Stimulated activated naive CD8-positive, alpha-beta T cell treated with anti-CD3 and anti-CD28 coated beads, Interleukin-15, Interleukin-2, amounts not matched to agents 100 ng/mL and 50 ng/mL, for 24 hours (primary cell): ENCODE data around the gene SEC24C.
A peak's percentile ranks its signal among the peaks of the same experiment; 100 is the strongest.
"Not testable (repeated sequence)": the region's sequence is repeated elsewhere in the genome, so short reads cannot be mapped to it uniquely, and the experiment has no call there.

Source experiments
- H3K27ac Mint-ChIP-seq: one replicate; pipeline ENCODE4 v1.8.0; 2021; ENCODE audit warnings: mild to moderate bottlenecking, mixed read lengths
- H3K27me3 Mint-ChIP-seq: one replicate; pipeline ENCODE4 v1.8.0; 2021; ENCODE audit warnings: mixed read lengths
- H3K36me3 Mint-ChIP-seq: one replicate; pipeline ENCODE4 v1.8.0; 2021; ENCODE audit warnings: low read depth, mixed read lengths
- H3K4me1 Mint-ChIP-seq: one replicate; pipeline ENCODE4 v1.8.0; 2021; ENCODE audit warnings: low read depth, mixed read lengths
- H3K4me3 Mint-ChIP-seq: one replicate; pipeline ENCODE4 v1.8.0; 2021; ENCODE audit warnings: mild to moderate bottlenecking, mixed read lengths
- H3K9me3 Mint-ChIP-seq: one replicate; pipeline ENCODE4 v1.8.0; 2021; ENCODE audit warnings: mixed read lengths

SEC24C gene

DNA sequence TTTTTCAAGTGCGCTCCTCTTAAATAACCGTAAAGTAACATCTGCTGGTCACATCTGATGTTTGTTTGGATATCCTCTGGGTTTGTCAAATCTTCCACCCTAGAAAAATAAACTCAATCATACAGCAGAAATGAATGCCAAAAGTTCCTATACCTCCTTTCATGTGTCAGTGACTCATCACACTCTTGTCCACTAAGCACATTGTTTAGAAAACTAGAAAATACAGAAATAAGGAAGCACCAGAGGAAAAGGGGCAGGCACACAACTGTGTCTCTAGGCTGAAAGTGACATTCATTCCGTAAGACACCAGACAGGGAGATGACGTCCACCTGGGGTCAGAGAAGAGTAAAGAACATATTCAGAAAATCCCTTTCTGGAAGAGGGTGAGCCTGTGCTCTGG is 23.6 kb upstream of the SEC24C start:
- H3K27ac Mint-ChIP-seq, H3K4me1 Mint-ChIP-seq, H3K27me3 Mint-ChIP-seq, H3K9me3 Mint-ChIP-seq, H3K4me3 Mint-ChIP-seq: not testable (repeated sequence)
- peaks cover 83% of the 10 kb centered on the region for H3K36me3 Mint-ChIP-seq

DNA sequence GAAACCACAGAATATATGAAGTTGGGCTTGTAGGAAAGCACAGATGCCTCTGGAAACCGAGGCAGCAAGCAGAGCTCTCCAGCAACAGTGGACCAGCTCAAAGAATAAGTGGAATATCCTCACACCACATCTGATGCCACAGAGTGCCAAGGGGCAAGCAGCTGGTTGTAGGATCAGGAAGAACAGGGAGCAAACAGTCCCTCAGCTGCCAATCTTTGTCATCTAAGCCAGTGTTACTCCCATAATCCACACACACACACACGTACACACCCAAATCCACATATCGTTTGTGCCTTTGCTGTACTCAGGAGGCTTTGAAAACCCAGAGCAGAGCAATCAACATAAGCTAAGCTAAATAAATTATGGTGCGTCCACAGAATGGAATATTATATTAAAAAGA is 20.7 kb upstream of the SEC24C start:
- no peaks in the 10 kb centered on the region for H3K9me3 Mint-ChIP-seq
- peaks cover 78% of the 10 kb centered on the region for H3K36me3 Mint-ChIP-seq
- no peaks in the 10 kb centered on the region for H3K27me3 Mint-ChIP-seq
- no peak overlapping the region for H3K27ac Mint-ChIP-seq
- H3K4me1 Mint-ChIP-seq = no peaks in the 10 kb centered on the region
- H3K4me3 Mint-ChIP-seq = no peak overlapping the region

DNA sequence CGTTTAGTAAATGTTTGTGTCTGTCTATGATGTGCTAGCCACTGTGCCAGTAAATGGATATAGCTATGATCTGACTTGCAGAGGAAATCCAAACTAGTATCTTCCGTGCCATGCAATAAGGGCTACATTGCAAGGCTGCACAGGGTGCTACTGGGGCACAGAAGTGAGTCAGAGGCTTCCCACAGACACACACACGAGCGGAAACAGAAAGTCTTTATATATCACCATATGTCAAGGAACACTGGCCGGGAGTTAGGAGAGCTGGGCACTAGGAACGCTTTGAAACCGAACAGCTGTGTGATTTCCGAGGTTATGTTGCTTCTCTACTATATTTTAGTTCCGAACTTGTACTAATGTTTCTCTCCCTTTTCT is 14.4 kb upstream of the SEC24C start:
- Mint-ChIP-seq H3K36me3 (peaks cover 26% of the 10 kb centered on the region), H3K27ac (peak overlapping the region; percentile 99), H3K4me1 (peaks cover 14% of the 10 kb centered on the region), H3K4me3 (peak overlapping the region; percentile 98)
- not testable (repeated sequence) for H3K27me3 Mint-ChIP-seq, H3K9me3 Mint-ChIP-seq

DNA sequence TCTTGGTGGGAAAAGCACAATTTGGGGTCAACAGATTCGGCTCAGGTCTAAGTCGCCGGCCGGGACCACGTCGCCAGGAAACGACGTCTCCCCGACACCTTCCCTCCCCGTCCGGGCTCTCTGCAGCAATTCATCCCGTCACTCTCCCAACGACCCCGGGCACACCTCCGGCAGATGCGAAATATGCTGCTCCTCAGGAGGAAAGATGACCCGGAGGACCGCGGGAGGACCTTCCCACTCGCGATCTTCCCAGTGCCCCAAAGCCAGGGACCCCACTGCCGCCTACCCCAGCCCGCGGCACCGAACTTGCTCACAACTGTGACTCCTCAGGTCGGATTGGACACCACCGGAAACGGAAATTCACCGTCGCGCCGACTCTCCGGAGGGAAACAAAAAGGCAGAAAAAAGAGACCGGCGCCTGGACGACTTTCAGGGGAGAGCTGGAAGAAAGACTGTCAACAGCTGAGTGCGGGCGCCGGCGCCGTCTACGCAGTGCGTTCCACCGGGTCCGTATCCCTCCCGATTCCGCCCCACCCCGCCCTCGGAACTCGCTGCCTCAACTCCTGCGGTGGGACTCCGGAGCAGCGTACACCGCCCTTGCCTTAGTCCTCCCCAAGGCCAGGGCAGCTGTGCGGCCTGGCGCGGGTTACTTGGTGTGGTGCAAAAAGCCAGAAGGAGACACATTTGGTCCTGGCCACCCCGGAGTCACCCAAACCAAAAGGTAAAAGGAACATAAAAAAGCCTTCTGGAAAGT is 13.8 kb upstream of the SEC24C start:
- Mint-ChIP-seq H3K9me3 (no peaks in the 10 kb centered on the region), H3K27me3 (no peaks in the 10 kb centered on the region), H3K4me3 (peak overlapping the region; percentile 98), H3K4me1 (peaks cover 14% of the 10 kb centered on the region), H3K36me3 (peaks cover 24% of the 10 kb centered on the region), H3K27ac (peak overlapping the region; percentile 99)

DNA sequence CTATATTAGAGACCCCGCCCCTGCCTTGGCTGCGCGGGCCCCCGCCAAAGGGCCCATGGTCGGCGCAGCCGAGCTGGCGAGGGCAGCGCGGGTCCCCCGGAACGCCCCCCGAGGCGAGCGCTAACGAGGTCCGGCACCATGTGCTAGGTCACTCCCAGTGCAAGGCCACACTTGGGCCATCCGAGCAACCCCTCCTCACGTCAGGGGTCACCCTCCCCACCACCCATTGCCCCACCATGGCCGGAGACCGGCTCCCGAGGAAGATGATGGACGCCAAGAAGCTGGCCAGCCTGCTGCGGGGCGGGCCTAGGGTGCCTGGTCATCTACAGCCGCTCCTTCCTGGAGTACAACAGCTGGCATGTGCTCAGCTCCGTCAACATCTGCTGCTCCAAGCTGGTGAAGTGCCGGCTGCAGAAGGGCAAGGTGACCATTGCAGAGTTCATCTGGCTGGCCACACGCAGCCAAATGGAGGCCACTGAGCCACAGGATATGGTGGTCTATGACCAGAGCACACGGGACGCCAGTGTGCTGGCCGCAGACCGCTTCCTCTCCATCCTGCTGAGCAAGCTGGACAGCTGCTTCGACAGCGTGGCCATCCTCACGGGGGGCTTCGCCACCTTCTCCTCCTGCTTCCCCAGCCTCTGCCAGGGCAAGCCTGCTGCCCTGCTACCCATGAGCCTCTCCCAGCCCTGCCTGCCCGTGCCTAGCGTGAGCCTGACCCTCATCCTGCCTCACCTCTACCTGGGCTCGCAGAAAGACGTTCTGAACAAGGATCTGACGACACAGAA is 12.4 kb upstream of the SEC24C start:
- peaks cover 10% of the 10 kb centered on the region for H3K36me3 Mint-ChIP-seq
- H3K4me3 Mint-ChIP-seq = peak overlapping the region; percentile 43
- H3K27me3 Mint-ChIP-seq = no peaks in the 10 kb centered on the region
- no peak overlapping the region for H3K27ac Mint-ChIP-seq
- no peaks in the 10 kb centered on the region for H3K9me3 Mint-ChIP-seq
- peaks cover 14% of the 10 kb centered on the region for H3K4me1 Mint-ChIP-seq

DNA sequence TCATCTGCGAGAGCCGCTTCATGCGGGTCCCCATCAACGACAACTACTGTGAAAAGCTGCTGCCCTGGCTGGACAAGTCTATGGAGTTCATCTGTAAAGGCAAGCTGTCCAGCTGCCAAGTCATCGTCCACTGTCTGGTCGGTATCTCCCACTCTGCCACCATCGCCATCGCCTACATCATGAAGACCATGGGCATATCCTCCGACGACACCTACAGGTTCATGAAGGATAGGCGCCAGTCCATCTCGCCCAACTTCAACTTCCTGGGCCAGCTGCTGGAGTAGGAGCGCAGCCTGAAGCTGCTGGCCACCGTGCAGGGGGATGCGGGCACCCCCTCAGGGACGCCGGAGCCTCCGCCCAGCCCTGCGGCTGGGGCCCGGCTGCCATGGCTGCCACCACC is 11.7 kb upstream of the SEC24C start:
- Mint-ChIP-seq H3K27me3 (no peaks in the 10 kb centered on the region), H3K36me3 (peaks cover 4% of the 10 kb centered on the region), H3K9me3 (no peaks in the 10 kb centered on the region), H3K4me3 (peak overlapping the region; percentile 43), H3K27ac (no peak overlapping the region), H3K4me1 (peaks cover 14% of the 10 kb centered on the region)

DNA sequence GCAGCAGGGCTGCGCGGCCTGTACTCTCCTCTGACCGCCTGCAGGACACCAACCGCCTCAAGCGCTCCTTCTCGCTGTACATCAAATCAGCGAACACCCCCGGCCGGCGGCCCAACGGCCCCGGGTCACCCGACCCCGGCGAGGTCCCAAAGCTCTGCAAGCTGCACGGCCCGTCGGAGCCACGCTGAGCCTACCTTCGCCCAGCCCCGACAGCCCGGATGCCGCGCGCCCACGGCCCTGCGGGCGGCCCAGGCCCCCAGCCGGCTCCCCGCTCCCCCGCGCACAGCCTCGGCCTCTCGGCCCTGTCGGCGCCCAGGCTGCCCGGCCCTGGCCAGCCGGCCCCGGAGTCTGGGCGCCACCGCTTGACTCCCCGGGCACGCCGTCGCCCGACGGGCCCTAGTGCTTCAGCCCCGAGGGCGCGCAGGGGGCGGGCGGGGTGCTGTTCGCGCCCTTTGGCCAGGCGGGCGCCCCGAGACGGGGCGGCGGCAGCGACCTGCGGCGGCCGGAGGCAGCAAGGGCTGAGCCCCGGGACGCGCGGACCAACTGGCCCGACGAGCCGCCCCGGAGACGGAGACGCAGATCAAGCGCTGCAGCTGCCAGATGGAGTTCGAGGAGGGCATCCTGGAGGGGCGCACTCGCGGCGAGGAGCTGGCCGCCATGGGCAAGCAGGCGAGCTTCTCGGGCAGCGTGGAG is 11.1 kb upstream of the SEC24C start:
- Mint-ChIP-seq H3K27me3 (no peaks in the 10 kb centered on the region), H3K4me3 (no peak overlapping the region), H3K4me1 (peaks cover 14% of the 10 kb centered on the region), H3K27ac (no peak overlapping the region), H3K9me3 (no peaks in the 10 kb centered on the region), H3K36me3 (no peaks in the 10 kb centered on the region)

DNA sequence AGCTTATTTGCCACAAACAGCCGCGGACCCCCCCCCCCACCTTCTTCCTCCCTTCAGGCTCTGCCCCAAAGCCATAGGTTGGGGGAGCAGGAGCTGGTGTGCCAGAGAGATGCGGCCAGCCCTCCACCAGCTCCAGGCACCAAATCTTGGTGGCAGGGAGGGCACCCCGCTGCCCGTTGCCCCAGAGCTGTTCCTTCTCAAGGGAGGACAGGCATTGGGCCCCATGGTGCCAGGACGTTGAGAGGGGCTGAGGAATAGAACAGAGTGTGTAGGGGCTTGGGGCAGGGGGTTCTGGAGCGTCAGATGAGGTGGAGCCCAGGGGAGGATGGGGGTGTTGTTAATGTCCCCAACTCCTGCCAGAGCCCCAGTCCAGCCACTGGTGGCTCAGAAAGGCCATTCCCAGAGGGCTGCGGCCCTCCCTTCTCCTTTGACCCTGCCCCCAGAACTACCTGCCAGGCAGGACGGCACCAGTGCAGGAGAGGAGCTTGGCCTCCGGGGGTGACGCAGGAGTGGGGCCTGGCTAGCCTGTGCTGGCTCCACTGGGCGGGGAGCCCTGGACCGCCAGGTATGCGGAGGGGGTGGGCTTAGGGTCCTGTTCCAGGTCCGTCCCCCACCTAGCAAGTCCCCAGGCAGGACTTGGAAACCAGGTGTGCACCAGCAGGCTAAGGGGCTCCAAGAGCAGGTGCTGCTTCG is 10.0 kb upstream of the SEC24C start:
- no peaks in the 10 kb centered on the region for H3K27me3 Mint-ChIP-seq
- peaks cover 14% of the 10 kb centered on the region for H3K4me1 Mint-ChIP-seq
- no peak overlapping the region for H3K27ac Mint-ChIP-seq
- H3K36me3 Mint-ChIP-seq = no peaks in the 10 kb centered on the region
- no peaks in the 10 kb centered on the region for H3K9me3 Mint-ChIP-seq
- no peak overlapping the region for H3K4me3 Mint-ChIP-seq

DNA sequence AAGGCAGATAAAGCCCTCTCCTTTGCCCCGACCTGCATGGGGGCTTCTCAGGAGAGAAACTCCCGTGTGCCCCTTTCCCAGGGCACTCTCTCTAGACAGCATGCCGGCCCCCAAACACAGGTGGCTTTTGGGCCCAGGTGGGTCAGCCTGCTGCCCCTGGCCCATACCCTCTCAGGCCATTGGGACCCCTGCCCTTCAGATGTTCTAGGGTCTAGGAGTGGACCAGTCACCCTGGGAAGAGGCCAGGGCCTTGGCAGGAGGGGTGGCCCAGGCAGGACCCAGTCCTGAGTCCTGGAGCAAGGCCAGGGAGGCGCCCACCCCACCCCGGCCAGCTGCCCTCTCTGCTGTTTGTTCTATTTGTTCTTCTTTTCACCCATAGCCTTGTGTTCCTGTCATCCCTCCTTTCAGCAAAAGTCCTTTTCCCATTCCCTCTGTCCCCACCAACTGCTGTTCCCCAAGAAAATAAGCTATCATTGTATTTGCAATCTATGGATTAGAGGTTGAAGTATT is 9.3 kb upstream of the SEC24C start:
- H3K27ac Mint-ChIP-seq = no peak overlapping the region
- no peaks in the 10 kb centered on the region for H3K9me3 Mint-ChIP-seq
- no peaks in the 10 kb centered on the region for H3K27me3 Mint-ChIP-seq
- H3K4me3 Mint-ChIP-seq = no peak overlapping the region
- peaks cover 10% of the 10 kb centered on the region for H3K4me1 Mint-ChIP-seq
- H3K36me3 Mint-ChIP-seq = no peaks in the 10 kb centered on the region

- not testable (repeated sequence) for H3K9me3 Mint-ChIP-seq, H3K27ac Mint-ChIP-seq, H3K4me3 Mint-ChIP-seq, H3K36me3 Mint-ChIP-seq, H3K27me3 Mint-ChIP-seq
- peaks cover 25% of the 10 kb centered on the region for H3K4me1 Mint-ChIP-seq
Measured at GRCh38 chr10:73740501-73741254, 3.5 kb upstream of the SEC24C start.

DNA sequence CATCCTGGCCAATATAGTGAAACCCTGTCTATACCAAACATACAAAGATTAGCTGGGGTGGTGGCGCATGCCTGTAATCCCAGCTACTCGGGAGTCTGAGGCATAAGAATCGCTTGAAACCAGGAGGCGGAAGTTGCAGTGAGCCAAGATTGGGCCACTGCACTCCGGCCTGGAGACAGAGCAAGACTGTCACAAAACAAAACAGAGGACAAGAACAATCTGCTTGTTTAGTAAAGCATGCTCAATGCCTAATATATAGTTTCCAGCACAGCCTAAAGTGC is 1.8 kb upstream of the SEC24C start:
- H3K4me1 Mint-ChIP-seq = peaks cover 35% of the 10 kb centered on the region
- H3K27ac Mint-ChIP-seq = peak overlapping the region; percentile 40
- no peak overlapping the region for H3K4me3 Mint-ChIP-seq
- no peaks in the 10 kb centered on the region for H3K9me3 Mint-ChIP-seq
- H3K36me3 Mint-ChIP-seq = peaks cover 20% of the 10 kb centered on the region
- no peaks in the 10 kb centered on the region for H3K27me3 Mint-ChIP-seq

- H3K27me3 Mint-ChIP-seq = no peaks in the 10 kb centered on the region
- H3K36me3 Mint-ChIP-seq = peaks cover 20% of the 10 kb centered on the region
- peaks cover 35% of the 10 kb centered on the region for H3K4me1 Mint-ChIP-seq
- H3K4me3 Mint-ChIP-seq = peak overlapping the region; percentile 94
- H3K9me3 Mint-ChIP-seq = no peaks in the 10 kb centered on the region
- H3K27ac Mint-ChIP-seq = peak overlapping the region; percentile 99
Measured at GRCh38 chr10:73743327-73743904, 756 bp upstream of the SEC24C start.

- H3K9me3 Mint-ChIP-seq = no peaks in the 10 kb centered on the region
- H3K27me3 Mint-ChIP-seq = no peaks in the 10 kb centered on the region
- peak overlapping the region; percentile 99 for H3K27ac Mint-ChIP-seq
- H3K36me3 Mint-ChIP-seq = peaks cover 27% of the 10 kb centered on the region
- H3K4me1 Mint-ChIP-seq = peaks cover 43% of the 10 kb centered on the region
- H3K4me3 Mint-ChIP-seq = peak overlapping the region; percentile 94
Measured at GRCh38 chr10:73744664-73744975, 448 bp downstream of the SEC24C start.

- Mint-ChIP-seq H3K4me3 (peak overlapping the region; percentile 72), H3K9me3 (no peaks in the 10 kb centered on the region), H3K27me3 (no peaks in the 10 kb centered on the region), H3K36me3 (peaks cover 46% of the 10 kb centered on the region), H3K4me1 (peaks cover 56% of the 10 kb centered on the region), H3K27ac (peak overlapping the region; percentile 81)
Measured at GRCh38 chr10:73746721-73747120, 2.5 kb downstream of the SEC24C start.
